GM21423 (cell line): ENCODE measurements around the gene THSD4.

Experiments
- ATAC-seq: cut with Tn5 transposase; IDR thresholded peaks from one replicate; pipeline ENCODE4 v1.9.1; 2021; ENCODE audit warnings: mild to moderate bottlenecking, moderate library complexity; ENCODE audit not compliant: unreplicated experiment

Gene THSD4

DNA sequence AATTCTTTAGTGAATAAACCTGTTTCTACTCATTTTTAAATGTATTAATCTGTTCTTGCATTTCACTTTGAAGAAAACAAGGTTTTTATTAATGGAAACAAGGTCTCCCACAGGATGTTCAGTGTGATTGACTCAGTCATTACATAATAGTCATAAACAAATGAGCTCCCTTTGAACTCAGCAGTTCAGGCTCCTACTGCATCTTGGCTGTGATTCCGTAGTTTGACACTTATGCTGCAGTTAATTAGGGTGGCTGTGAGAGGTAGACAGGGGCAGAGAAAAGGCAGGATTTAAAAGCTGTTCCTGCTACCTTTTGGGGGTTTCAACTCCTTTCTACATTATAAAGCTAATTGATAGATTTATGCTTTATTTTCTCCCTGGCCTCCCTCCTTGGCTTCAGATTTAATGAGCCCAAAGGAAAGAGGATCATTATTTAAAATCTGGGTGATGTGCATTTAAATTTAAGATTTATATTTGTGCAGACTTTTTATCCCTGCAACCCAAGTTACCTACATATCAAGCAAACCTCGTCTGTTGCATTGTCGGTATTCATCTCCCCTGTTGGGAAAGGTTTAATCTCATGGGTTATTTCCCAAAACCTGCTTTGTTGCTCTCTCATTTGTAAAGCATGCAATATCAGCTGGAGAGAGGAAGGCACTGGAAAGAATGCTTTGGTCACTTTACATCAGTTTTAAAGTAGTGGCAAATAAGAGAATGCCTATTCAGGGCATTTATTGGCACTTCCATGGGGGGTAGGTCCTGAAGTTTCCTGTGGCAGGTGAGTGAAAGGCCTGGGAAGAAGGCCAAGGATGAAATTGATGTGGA lies 350.1 kb downstream of the THSD4 start:
- ATAC-seq = no peak

DNA sequence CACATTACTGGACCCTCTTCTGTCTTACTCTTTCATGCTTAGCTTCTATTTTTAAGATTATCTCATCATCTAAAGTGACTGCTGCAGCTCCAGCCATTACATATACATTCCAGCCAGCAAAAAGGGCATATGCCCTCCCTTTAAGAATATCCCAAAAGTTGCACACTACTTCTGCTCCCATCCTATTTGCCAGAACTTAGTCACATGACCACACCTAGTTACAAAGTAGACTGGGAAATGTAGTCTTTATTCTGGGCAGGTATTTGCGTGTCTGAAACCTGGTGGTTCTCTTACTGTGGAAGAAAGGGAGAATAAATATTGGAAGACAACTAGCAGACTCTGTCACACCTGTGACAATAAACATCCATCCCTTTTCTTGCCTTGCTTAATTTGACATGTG lies 353.4 kb downstream of the THSD4 start:
- ATAC-seq = no peak

DNA sequence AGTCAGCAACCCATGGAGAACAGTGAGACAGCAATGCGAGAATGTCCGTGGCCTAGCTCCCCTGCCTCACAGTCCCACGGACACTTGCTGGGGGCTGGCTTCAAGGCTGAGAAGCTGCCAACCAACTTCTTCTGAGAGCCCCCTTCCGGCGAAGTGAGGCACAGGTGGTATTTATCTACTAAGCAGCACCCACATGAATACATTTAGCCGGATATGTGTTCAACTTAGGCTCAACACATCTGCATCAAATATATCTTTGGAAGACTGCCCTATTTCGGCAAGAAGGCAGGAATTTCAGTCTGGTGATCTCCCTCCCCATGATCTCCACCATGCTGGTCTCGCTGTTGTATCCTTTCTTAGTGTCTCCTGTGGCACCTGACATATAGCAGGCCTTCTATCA lies 354.1 kb downstream of the THSD4 start:
- ATAC-seq = no peak

DNA sequence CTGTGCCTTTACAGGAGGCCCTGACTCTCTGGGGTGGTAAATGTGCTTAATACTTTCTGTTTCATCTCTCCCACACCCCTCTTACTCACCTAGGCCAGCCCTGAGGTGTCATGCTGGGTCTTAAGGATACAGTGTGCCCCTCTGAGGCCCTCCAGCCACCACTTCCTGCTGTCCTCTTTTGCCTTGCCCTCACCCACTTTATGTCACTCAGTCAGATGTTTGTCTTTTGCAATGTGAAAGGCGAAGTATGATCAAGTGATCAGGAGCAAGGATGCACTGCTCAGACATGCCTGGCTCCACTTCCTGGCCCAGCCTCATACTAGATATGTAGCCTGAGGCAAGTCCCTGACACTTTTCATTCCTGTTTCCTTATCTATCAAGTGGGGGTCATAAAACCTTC lies 356.1 kb downstream of the THSD4 start:
- no peak for ATAC-seq

DNA sequence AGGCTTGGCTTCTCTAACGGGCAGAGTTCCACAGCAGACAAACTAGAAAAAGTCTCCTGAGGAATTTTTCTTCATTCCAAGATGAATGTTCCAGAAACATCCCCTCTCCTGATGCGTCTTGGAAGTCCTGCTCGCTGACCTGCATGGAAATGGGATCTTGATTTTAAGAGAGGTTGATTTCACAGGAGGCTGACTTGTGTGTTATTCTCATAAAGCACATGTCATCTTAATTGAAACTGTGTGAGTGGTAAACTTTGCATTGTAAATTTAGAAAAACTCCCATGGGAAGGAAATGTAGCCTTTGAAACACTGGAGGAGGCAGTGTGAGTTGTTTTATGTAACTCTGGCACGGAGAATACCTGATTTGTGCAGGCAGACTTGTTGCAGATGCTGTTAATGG lies 357.3 kb downstream of the THSD4 start:
- no peak for ATAC-seq

DNA sequence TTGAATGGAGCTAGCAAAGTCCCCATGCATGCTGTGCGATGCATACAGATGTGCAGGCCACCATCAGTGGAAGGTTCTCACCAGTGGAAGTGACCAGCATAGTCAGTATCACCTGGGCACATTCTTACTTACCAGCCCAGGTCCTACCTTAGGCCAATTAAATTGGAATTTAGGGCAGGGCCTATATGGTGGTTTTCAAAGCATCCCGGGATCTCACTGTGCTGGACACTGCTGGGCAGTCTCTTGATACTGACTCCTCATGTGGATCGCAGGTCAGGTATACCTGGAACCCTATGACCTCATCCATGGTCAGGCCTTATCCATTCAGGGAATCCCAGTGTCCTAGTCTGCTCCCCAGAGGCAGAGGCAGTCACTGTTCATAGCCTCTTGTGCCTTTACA lies 358.5 kb downstream of the THSD4 start:
- no peak for ATAC-seq

DNA sequence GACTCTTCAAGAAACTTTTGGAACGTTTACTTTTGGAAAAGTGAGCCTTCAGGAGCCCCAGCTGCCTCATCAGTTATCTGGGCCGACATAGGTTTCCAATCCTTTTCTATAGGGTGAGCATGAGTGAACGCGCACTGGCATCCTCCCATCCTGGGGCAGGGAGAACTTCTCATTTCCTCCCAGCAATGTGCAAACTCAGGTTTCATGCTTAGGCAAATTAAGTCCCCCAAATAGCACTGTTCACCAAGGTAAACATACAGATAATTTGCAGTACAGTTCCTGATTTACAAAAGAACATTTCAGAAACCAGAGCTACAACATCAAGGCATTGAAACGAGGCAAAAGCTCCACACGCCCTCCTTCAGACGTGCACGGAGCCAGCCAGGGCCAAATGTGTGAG lies 361.6 kb downstream of the THSD4 start:
- ATAC-seq = no peak

DNA sequence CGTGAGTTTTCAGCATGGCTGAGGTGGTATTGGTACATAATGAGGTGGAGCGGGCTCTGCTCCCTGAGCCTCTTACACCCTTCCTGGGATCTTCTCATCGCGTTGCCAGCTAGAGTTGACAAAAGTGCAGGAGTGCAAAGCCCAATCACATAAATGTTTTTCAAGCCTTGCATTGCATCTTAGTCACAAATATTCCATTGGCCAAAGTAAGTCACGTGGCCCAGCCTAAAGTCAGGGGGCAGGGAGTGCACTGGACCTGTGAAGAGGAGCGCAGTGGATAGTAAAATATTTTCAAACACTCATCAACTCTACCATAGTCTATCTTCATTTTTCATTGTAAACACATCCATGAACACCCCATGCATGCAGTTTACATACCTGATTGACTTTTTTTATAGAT lies 365.3 kb downstream of the THSD4 start:
- no peak for ATAC-seq

DNA sequence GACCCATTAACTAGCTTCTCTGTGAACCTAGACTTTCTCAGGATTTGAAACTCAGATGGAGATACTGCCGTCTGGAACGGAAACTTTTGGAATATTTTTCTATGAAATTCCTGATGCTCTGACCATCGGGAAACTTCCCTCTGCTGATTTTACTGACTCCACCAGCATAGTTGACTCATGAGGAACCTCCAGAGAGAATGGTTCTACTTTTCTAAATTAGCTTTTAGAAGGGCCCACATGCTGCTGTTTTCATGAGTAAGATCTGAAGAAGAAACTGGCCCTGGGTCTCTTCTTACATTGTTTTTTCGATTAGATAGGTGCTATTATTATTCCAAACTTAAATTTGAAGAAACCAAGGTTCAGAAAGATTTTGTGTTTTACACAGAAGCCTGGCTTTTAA lies 368.8 kb downstream of the THSD4 start:
- ATAC-seq = no peak

DNA sequence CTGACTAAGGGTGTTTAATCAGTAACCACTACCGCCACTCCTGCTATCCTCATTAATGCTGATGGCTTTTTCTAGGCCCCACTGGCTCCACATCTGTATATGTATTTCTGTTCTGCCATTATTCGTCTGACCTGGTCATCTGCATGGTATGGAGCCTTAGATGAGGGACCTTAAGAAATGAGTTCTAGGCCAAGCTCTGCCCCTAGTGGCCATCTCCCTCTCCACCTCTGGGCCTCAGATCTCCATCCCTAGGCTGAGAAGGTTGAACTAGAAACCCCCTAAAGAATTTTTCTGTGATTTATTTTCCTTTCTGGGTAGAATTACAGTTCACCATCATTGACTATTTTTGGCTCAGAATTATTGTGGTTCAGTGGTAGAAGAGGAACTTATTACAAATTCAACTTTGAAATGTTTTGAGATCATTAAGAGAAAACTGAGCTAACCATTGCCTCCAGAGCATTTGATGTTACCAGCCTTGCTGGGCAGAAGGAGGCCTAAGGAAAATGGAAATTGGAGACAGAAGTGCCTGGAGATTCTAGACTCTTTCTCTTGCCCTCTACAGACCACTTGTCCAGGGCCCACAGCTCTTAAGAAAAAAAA lies 369.9 kb downstream of the THSD4 start:
- ATAC-seq = no peak

DNA sequence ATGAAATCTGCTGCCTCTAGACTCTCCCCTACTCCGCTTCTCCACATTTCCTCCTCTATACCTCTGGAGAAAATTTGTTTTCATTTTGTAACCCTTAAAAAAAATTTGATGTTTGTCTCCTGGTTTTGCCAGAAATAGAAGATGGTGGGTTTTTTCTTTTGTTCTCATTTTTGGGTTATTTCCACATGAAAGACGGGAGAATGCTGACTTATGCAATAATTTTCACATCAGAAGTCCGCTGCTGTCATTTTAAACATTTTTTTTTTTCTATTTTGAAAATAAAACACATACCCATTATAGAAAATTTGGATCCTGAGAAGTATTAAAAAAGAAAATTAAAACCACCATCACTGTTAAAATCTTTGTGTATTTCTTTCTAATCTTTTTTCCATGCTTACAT lies 374.3 kb downstream of the THSD4 start:
- ATAC-seq = no peak

DNA sequence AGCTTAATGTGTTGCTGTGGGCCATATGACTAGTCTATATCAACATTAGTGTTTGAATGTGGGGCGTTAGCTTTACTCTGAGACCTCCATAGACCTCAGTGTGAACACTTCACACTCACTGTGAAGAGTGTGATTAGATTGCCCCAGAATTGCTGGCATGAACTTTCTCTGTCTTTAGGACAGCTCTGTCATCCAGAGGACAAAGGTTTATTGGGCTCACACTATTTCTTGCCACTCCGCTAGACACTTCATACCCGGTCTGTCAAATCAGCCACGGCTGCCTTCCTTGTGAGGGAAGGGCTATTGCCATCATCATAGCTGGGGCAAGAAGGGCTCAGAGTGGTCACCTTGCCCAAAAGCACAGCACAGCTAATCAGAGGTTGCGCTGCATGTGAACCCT lies 378.3 kb downstream of the THSD4 start:
- no peak for ATAC-seq

DNA sequence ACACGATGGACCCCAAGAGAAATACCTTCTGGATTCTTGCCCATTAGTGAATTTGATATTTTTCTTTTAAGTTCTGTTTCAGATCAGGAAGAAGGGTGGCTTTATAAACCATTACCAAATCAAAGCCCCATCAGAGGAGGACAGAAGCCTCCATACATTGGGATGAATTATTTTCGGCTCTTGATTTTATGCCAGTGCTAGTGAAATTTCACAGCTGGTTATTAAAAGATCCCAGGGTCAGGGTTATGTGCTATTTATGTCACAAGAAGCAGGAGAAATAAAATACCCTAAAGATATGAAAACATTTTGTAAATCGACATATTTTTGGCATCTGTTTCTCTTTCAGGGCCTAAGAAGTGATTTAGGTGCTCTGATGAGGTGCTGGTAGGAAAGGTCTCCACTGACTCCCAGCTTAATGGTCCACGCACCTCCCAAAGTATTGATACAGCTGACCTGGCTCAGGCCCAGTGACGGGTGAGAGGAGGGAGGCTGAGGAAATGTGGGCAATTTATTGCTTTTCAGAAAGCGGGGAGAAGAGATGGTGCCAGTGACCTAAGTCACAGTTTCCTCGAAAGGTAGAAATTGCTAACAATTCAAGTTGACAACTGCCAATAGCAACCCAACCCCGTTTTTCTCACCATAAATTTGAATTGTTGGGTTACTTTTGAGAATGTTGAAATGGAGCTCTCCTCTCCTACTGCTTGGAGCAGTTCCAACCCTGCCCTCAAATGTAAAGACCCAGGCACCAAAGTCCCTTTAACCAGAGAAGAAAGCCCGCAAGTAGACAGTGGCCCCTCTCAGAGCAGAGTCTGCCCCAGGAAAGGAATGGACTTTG lies 379.5 kb downstream of the THSD4 start:
- ATAC-seq = no peak

DNA sequence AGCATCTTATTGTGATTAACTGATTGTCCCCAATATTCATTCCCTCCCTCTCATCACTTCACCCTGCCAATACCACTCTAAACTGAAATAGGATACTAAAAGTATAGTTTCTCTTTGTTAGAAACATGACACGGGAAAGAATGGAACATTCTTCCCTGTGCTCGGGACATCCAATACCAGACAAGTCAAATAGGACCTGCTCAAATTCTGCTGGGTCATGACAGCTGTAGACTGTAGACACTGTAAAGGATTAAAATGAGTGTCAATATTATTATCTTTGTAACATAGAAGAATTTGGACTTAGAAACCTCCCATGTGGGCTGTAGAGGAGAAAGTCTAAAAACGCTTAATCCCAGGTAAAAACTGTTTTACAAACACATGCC lies 380.1 kb downstream of the THSD4 start:
- ATAC-seq = no peak

DNA sequence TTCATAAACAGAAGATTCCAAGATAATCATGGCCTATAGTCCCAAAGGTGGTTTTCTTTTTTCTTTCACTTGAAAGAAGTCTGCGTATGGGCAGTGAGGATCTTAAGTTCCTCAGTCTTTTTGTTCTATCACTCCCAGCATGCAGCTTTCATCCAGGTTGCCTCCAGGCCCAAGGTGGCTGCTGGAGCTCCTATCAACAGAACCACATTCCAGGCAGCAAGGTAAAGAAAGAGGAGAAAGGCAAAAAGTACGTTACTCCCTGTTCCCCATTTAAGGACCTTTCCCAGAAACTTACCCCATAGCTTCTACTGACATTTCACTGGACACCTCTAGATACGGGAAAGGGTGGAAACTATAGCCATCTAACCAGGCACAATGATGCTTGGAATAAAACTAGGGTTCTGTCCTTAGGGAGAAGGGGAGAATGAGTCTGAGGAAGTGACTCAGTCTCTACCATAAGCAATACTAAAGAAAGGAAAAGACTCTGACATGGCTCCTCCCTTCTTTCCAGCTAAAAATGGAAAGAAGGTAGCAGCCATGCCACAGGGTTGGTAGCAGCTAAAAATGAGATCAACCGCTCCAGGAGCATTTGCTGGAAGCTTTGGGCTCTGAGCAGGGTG lies 381.2 kb downstream of the THSD4 start:
- ATAC-seq = no peak

DNA sequence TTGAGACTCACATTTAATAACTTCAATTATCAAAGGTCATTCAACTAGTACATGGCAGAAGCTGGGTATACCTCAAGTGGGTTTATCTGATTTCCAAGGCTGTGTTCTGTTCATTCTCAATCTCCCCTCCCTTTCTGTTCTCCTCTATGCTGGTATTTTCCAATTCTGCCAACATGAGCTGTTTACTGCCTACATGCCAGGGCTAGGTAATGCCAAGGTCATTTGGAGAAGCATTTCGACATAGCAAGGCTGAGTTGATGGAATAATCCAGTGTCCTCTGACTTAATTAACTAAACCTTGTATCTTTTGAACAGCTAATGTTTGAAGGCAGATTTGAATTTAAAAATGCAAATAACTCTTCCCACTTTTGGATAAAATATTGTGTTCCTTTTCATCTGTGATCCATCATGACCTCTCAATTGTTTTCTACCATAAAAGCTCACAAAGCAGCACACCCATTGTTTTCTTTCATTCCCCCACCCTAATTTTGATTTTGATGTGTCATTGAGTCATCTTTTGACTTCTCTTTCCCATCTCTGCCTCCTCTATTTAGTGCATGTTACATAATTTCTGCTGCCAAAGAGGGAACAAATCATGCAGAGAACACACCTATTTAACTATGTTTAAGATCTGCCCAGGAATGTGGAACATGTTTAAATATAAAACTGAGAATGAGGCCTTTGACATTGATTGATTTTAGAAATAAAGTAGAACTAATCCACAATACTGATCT lies 386.2 kb downstream of the THSD4 start:
- no peak for ATAC-seq

DNA sequence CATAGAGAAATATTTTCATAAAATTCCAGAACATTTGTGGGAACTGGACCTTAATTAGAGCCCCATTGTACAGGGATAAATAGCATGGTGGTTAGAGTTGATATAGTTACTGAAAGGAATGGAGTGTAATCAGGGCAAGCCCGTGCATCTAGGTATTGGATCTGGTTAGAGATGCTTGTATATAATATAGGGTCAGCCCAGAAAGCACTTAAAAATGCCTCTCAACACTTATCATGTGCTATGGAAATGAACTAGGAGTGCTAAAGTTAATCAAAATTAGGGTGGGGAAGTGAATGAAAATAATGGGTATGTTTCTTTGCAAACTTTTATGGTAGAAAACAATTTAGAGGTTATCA lies 386.8 kb downstream of the THSD4 start:
- no peak for ATAC-seq

DNA sequence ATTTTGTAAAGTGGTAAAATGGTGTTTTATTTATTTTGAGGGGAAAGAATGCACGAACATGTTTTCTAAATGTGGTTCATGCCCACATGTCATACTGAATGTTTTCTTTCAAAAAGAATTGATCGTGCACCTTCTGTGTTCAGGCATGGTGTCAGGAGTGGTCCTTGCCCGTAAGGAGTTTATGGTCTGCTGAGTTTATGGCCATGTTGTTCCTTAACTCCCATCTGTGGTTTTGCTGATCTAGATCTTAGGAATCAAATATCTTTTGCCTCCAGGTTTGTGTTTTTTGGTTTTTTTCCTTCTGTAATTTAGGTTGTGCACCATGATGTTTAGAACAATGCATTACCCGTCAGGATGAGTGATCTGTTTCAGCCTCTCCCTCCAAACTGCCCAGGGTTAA lies 390.7 kb downstream of the THSD4 start:
- ATAC-seq = no peak

DNA sequence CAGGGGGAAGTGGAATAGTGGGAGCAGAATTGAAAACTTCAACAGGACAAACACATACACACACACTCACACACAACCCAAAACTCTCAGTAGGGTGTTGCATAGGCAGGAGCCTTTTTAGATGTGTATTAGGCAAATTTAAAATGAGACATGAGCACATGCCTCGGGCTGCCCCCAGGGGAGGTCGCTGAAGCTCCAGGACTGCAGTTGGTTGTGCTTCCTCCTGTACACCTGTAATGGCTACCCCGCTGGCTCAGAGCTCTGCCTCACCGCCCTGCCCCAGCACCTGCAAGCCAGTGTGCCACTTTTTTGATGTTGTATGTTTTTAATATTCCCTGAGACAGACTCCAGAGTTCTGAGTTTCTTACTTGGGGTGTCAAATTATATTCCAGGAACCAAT lies 391.7 kb downstream of the THSD4 start:
- no peak for ATAC-seq

DNA sequence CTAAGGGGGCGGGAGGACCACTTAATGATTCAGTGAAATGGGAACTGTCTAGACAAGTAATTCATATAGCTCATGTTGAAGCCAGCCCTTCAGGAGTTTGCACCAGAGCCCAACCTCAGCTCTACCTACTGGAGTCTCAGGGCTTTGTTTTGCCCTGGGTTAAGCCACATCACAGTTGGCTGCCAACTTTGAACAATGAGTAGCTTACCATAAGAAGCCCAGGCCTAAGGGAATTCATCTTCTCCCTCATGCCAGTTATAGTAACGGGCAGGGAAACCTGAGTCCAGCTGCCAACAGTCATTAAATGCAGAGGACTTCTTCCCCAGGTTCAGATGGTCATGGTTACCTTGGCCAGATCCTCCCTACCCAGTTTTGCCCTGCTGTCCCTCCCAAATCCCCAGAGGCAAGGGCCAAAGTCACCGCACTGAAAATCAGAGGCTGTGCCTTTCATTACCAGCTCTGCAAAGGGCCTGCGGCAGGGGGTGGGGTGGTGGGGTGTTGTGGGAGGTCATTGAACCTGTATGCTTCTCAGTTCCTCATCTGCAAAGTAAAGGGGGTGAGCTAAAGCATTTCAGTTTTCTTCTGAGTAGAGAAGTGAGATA lies 392.9 kb downstream of the THSD4 start:
- ATAC-seq = no peak

DNA sequence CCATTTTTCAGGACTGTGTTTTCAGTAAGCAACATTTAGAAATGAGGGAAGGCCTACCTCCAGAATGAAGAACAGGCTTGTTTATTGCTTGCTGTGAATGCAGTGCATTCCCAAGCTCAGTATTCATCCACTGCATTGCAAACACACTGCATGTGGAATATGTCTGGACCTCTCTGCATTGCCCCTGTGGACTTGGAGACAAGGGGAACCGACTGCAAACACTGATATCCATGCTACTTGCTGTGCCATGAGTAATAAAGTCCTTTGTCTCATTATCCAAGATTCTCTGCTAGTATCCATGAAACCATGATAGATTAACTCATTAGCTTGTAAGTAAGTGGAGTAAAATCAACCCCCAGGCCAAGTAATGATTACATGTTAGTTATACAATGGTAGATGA lies 393.9 kb downstream of the THSD4 start:
- no peak for ATAC-seq
